GM10266 (cell line): Measurements from ENCODE around the gene CAB39.

Experiments
- DNase-seq: peaks from one replicate; pipeline ENCODE4 v3.0.0; 2012; ENCODE audit errors: extremely low spot score
- CTCF ChIP-seq: IDR thresholded peaks from 2 replicates; pipeline ENCODE4 v1.5.1; 2012; ENCODE audit warnings: mild to moderate bottlenecking, low read depth; ENCODE audit not compliant: control insufficient read depth, insufficient read depth; ENCODE audit errors: missing control alignments

The CAB39 gene

GRCh38 chr2:230703514-230703913 lies 9.1 kb upstream of the CAB39 start:
- TF ChIP-seq CTCF: no peak
- DNase-seq: no peak

GRCh38 chr2:230706053-230706521 lies 6.6 kb upstream of the CAB39 start:
- TF ChIP-seq CTCF: no peak
- no peak for DNase-seq

DNA sequence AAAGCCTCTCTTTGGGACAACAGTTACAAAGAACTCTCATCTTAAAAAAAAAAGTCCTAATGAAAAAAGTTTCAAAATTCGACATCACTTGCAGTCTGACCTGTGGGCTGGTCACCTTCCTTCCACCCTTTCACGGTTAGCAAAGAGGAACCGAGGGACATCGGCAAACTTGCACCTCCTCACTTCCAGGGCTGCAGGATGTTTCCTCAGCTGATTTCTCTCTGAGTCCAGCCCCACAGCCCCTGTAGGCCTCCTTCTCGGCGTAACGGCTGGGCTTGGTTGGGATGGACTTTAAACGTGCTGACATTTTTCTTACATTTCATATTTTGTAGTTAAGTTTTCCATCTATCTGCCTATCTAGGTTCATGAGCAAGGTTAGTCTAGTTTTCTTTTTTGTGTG lies 5.7 kb upstream of the CAB39 start:
- TF ChIP-seq CTCF: no peak
- DNase-seq: no peak

- no peak for DNase-seq
- TF ChIP-seq CTCF: no peak
Observed at GRCh38 chr2:230708204-230708603, 4.4 kb upstream of the CAB39 start.

GRCh38 chr2:230711224-230711623 lies 1.4 kb upstream of the CAB39 start:
- DNase-seq: no peak
- no peak for TF ChIP-seq CTCF

DNA sequence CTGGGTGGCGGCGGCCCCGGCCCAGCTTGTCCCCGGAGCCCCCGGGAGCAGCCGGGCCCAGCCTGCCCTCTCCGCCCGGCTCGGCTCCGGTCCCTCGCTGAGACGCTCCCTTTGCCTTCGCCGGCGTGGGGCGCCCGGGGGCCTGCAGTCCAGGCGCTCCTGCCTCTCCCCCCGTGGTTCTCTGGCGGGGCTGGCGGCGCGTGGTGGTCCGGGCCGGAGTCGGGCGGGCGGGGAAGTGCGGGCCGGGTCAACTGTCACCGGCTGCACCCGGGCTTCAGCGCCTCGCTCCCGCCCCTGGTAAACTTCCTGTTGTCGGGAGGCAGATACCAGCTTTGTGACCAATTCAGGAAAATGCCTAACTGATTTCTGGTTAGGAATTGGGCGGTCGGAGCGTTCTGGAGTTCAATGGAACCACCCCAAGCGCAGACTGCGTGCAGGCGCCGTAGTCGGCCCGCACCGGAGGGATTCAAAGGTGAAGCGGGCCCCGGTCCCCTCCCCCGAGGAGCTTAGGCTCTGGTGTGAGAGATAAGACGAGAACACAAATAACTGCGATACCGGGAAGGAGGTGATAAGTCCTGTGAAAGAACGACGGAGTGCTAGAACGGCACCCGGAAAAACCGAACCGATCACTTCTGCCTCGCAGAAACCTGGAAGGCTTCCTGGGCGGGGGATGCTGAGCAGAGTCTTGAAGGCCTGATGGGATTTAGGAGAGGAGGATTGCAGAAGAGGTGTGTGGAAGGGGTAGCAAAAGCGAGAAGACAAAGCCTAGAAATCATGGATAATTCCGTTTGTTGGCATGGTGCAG lies 891 bp downstream of the CAB39 start:
- TF ChIP-seq CTCF: no peak
- DNase-seq: peak; percentile 42

DNA sequence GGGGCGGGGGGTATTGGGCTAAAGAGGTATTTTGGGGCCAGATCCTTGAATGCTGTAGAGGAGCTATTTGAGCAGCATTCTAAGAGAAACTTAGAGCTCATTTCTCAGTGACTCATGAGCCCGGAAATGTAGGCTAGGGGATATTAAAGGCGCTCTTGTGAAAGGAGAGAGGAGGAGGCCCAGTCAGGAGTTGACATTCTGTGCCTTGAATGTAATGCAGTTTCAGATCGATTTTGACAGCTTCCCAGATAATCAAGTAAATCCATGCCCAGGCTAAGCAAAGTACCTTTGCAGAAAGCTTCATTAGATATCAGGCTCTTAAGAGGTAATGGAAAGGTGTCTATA lies 1.5 kb downstream of the CAB39 start:
- TF ChIP-seq CTCF: no peak
- DNase-seq: peak; percentile 69
